Endothelial cell of hepatic sinusoid (primary cell): ENCODE data around the gene CCDC159.
"Not testable (repeated sequence)": the region's sequence is repeated elsewhere in the genome, so short reads cannot be mapped to it uniquely, and the experiment has no call there.

Experiments
- in situ Hi-C: cut with HindIII; loops from 2 replicates; pipeline ENCODE4 v1.10.0; 2017; ENCODE audit warnings: low sequenced_read_pairs

CCDC159 gene

DNA sequence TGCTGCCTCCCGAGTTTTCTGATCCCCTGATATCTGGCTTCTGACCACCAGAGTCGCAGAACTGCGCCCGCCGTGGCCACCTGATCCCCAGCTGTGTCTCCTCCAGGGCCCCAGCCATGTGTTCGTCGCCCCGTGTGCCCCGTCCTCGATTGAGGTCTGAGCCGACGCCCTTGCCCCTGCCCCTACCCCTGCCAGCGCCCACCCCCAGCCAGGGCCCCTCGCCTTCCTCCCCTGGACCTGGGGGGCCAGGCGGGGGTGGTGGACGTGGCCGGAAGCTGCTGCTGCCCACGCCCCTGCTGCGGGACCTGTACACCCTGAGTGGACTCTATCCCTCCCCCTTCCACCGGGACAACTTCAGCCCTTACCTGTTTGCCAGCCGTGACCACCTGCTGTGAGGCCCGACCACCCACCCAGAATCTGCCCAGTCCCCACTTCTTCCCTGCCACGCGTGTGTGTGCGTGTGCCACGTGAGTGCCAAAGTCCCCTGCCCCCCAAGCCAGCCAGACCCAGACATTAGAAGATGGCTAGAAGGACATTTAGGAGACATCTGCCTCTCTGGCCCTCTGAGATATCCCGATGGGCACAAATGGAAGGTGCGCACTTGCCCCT, 18.1 kb downstream of the CCDC159 start:
- in situ Hi-C loops: no loop called here

DNA sequence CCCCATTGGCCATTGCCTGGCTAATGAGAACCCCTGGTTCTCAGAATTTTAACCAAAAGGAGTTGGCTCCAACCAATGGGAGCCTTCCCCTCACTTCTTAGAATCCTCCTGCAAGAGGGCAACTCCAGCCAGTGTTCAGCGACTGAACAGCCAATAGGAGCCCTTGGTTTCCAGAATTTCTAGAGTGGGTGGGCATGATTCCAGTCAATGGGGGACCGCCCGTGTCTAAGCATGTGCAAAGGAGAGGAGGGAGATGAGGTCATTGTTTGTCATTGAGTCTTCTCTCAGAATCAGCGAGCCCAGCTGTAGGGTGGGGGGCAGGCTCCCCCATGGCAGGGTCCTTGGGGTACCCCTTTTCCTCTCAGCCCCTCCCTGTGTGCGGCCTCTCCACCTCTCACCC, 18.6 kb downstream of the CCDC159 start:
- in situ Hi-C loops: no loop called here

DNA sequence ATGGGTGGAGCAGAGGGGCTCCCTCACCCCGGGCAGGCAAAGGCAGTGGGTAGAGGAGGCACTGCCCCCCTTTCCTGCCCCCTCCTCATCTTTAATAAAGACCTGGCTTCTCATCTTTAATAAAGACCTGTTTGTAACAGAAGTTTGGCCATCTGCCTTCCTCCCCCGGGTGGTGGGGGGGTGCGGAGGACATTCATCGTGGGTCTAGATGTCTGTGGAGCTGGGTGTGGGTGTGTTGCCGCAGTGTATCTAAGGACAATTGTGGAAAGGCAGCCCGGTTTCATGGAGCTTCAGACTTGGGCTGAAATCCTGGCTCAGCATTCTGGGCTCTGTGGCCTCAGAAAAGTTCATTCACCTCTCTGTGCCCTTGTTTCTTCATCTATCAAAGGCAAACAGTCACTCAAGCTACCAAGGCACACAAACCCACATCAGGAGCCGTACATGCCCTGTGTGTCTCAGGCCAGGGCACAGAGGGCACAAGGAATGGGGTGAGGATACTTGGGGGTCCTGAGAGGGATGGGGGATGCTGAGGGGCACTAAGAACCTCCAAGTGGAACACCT, 19.3 kb downstream of the CCDC159 start:
- in situ Hi-C loops: no loop called here

DNA sequence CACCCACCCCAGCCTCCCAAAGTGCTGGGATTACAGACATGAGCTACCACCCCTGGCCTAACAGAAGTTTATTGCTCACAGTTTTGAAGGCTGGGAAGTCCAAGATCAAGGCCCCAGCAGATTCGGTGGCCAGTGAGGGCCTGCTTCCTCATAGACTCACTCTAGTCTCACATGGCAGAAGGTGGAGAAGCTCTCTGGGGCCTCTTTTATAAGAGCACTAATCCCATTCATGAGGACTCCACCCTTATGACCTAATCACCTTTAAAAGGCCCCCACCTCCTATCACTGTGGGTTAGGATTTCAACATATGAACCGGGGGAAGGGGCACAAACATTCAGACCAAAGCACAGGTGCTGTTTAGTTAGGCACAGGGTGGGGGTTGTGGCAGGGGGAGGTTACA, 21.2 kb downstream of the CCDC159 start:
- in situ Hi-C loops: no loop called here

GRCh38 chr19:11370744-11371143, 24.4 kb downstream of the CCDC159 start:
- in situ Hi-C loops: no loop called here

- in situ Hi-C loops: no loop called here
Measured at GRCh38 chr19:11373166-11373884, 27.0 kb downstream of the CCDC159 start.

- in situ Hi-C loops: no loop called here
Measured at GRCh38 chr19:11373885-11374432, 27.6 kb downstream of the CCDC159 start.

GRCh38 chr19:11374433-11375142, 28.3 kb downstream of the CCDC159 start, which contains the start of gene SWSAP1:
TSS of gene SWSAP1 (plus strand) at chr19:11374666. CDS start at chr19:11374681, 15 bp downstream.
- in situ Hi-C loops: no loop called here

DNA sequence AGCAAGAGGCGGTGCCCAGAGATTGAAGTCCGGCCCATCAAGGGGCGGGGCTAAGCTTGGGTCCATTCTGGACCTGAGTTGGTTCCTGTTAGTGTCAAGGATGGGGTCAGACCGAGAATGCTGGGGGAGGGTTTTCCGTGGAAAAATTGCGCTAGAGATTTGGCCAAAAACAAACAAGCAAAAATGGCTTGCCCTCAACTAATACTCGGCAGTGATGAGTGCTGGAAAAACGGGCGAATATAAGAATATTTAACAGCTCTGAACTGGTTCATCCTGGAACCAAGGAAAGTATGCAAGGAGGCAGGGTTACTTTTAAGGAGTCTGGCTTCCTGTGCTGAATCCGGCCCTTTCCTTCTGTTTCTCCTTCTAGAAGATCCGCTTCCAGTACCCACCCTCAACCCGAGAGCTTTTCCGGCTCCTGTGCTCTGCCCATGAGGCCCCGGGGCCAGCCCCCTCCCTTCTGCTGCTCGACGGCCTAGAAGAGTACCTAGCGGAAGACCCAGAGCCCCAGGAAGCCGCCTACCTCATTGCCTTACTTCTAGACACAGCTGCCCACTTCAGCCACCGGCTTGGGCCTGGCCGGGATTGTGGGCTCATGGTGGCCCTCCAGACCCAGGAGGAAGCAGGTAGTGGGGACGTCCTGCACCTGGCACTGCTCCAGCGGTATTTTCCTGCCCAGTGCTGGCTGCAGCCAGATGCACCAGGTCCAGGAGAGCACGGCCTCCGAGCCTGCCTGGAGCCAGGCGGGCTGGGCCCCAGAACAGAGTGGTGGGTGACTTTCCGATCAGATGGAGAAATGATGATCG, 29.0 kb downstream of the CCDC159 start:
- in situ Hi-C loops: no loop called here

DNA sequence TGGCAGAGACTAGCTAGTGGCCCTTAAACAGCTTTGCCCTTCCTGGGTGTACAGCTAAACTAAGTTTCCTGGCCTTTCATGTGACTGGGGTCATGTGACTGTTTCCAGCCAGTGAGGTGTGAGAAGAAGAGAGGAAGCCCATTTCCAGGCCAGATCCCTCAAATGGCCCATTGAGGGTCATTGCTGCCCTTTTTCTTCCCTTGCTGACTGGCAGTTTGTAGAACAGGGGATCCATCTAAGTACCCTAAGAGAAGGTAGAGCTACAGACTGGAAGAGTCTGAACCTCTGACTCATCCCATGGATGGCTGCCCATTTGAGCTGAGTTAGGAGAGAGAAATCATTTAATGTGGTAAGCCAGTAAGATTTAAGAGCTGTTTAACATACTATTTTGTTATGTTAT, 30.9 kb downstream of the CCDC159 start:
- in situ Hi-C loops: no loop called here

DNA sequence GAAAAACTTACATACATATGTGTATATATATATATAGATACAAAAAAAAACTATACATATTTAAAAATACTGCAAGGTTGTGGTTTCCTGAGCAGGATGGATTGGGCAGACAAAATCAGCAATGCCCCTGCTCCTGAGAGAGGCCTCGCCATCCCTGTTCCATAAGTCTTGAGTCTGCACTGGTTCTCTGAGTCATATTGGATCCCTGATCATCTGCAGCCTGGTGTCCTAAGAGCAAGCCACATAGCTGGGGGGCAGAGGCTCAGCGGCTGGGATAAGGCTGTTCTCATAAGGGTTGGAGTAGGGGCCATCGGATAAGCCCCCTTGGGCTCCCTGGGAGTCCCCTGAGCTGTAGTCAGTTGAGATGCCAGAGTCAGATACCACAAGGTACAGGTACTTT, 31.4 kb downstream of the CCDC159 start:
- in situ Hi-C loops: no loop called here

DNA sequence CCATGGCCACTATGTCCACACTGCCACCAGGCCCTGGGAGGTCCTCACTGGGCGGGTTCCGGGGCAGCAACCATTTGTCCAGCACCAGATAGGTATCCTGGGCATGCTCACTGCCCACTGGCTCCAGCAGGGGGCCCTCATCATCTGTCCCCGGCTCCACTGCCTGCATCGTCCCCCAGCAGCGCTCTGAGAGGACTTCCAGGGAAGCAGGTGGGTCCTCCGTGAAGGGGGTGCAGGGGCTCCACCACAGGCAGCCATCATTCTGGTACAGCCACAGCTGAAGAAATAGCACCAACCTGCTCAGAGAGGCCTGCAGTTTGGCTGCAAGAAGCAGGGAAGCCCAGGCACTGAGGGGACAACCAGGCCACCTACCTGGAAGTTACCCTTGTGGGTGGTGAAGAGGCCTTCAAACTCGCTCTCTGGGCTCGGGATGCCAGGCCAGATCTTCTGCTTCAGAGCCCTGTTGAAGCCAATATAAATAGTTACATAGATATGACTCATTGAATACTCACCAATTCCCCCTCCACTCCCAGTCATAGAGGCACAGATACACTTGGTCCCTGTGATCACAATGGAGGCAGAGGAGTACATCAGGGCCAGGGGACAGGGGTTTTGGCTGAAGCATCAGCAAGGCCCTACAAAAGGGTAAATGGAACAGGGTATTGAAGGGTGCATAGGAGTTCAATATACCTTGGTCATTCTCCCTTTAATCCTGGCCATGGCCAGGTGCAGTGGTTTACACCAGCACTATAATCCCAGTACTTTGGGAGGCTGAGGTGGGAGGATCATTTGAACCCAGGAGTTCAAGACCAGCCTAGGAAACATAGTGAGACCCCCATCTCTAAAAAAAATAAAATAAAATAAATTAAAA, 32.2 kb downstream of the CCDC159 start:
- in situ Hi-C loops: no loop called here

DNA sequence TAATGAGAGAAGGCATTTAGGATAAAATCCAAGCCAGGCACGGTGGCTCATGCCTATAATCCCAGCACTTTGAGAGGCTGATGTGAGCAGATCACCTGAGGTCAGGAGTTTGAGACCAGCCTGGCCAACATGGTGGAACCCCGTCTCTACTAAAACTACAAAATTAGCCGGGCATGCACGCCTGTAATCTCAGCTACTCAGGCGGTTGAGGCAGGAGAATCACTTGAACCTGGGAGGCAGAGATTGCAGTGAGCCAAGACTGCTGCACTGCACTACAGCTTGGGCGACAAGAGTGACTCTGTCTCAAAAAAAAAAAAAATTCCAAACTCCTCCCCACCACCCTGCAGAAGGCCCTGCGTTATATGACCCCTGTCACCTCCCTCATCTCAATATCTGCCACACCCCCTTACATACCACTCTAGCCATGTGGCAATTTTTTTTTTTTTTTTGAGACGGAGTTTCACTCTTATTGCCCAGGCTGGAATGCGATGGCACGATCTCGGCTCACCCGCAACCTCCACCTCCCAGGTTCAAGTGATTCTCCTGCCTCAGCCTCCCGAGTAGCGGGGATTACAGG, 33.0 kb downstream of the CCDC159 start:
- in situ Hi-C loops: not testable (repeated sequence)

DNA sequence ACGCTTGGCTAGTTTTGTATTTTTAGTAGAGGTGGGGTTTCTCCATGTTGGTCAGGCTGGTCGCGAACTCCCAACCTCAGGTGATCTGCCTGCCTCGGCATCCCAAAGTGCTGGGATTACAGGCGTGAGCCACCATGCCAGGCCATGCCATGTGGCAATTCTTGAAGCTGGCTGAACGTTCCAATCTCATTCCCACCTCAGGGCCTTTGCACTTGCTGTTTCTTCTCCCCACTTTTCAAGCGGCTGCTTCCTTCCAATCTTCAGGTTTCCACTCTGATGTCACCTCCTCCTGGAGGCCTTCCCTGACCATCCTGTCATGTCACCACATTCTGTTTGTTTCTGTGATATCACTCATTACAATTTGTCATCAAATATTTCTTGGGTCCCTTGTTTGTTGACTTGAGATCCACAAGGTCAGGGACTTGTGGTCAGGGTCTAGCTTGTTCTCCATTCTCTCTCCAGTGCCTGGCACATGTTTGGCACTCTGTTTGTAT, 33.6 kb downstream of the CCDC159 start:
- in situ Hi-C loops: no loop called here

GRCh38 chr19:11380653-11381537, 34.6 kb downstream of the CCDC159 start:
- in situ Hi-C loops: no loop called here

DNA sequence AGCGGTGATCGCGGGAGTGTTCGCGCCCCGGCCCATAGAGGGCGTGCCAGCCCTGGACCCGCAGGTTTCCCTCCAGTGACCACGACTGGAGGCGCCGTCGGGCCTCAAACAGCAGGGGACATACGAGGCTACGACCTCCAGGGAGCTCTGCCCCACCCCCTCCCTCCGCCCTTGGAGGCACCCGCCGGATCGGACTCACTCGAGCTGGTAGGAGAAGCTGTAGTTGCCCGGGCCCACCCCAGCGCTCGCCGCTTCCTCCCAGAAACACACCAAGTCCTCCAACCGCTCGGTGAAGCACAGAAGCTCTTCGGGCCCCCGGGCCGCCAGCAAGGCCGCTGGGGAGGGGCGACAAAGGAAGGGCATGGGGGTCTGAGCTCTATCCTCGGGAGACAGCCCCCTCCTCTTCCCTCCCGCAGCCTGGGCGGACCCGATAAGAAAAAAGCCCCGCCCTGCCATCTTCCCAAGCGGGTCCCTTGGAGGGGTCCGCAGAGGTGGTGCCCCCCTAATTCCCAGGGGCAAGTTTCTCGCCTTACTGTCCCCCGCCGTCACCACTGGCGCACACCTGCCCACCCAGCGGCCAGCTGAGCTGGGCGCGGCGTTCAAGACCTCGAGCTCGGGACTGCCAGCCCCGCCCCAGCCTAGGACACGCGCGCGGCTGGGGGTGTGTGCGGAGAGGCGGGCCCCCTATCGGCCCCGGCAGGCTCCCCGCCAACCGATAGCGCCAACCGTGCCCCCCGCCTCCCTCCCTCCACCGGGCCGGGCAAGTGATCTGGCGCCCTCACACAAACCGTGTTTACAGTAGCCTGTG, 36.8 kb downstream of the CCDC159 start:
- in situ Hi-C loops: no loop called here

DNA sequence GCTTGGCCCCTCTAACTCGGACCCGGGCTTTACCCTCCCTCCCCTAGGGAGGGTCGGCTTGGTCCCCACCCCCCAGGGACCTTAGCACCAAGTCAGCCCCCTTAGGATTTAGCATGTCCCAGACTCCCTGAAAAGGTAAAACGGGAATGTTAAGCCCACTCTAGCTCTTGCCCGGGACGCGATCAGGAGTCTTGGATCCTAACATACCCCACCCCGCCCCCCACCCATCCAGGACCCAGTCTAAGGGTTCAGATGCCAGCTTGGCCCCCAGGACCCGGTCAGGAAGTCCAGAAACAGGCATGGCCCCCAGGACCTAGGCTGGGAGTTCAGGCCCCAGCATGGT, 37.4 kb downstream of the CCDC159 start:
- in situ Hi-C loops: no loop called here

- in situ Hi-C loops: no loop called here
Measured at GRCh38 chr19:11384778-11385129, 38.4 kb downstream of the CCDC159 start.
